ENCODE results near the gene MBOAT1. TPM values are rescaled to one million over a fixed set of nuclear protein-coding genes. Genes with fewer than 3 reads are reported as not detected.

The MBOAT1 gene, protein sequence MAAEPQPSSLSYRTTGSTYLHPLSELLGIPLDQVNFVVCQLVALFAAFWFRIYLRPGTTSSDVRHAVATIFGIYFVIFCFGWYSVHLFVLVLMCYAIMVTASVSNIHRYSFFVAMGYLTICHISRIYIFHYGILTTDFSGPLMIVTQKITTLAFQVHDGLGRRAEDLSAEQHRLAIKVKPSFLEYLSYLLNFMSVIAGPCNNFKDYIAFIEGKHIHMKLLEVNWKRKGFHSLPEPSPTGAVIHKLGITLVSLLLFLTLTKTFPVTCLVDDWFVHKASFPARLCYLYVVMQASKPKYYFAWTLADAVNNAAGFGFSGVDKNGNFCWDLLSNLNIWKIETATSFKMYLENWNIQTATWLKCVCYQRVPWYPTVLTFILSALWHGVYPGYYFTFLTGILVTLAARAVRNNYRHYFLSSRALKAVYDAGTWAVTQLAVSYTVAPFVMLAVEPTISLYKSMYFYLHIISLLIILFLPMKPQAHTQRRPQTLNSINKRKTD
- 10 to 100 TPM; 15.8 to 20.7 TPM for total RNA-seq
- polyA plus RNA-seq (ENCODE audit: insufficient read length in 6 of 6) = 10 to 100 TPM; 14.8 to 22.2 (median 19.0) TPM
- long read RNA-seq, donor 1 = 0 reads
- long read RNA-seq, donor 2, partial matches to known transcripts = 7 of 8 reads
- long read RNA-seq, donor 2, other reads (novel, unspliced or antisense) = 0 of 8 reads
- long read RNA-seq, donor 3, partial matches to known transcripts = 0 of 2 reads
- long read RNA-seq, donor 3, other reads (novel, unspliced or antisense) = 0 of 2 reads
- long read RNA-seq, donor 4 = 0 reads
- long read RNA-seq, donor 5 = 0 reads
- long read RNA-seq, donor 6, partial matches to known transcripts = 0 of 2 reads
- long read RNA-seq, donor 6, other reads (novel, unspliced or antisense) = 0 of 2 reads
- long read RNA-seq, donor 7, partial matches to known transcripts = 0 of 2 reads
- long read RNA-seq, donor 7, other reads (novel, unspliced or antisense) = 0 of 2 reads
- long read RNA-seq, donor 8 = 0 reads
- long read RNA-seq, donor 9 = 0 reads
- long read RNA-seq, donor 10, partial matches to known transcripts = 1 of 1 reads
- long read RNA-seq, donor 10, other reads (novel, unspliced or antisense) = 0 of 1 reads
- long read RNA-seq, donor 11 = 0 reads
- long read RNA-seq, donor 12 = 0 reads

DNA sequence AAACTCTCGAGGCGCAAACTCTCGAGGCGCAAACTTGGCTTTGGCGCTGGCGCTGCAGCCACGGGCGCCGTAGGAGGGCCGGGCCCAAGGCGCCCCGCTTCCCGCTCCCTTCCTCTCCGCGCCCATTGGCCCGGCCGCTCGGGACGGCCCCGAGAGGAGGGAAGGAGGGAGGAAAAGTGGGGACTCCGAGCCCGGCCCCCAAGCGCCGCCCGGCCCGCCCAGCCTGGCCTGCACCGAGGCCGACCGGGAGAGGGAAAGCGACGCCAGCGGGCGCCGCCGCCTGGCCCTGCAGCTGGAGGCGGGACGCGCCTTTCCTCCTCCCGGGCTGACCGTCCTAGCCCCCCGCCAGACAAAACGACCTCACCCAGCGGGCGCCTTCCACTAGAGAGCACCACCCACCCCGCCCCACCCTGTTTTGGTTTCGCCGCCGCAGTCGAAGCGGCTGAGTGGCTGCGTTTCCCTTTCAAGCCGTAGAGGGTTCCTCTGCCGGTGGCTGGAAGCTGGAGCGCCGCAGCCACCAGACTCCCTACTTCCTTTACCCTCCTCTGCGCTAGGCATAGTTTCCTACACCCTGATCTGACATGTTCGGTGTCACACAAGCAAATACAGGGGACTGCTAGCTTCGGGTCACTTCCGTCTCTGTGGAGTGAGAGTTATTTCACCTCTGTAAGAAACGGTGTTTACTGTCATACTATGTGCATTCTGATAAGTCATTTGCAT lies at the start of gene MBOAT1:
TSS of gene MBOAT1 (minus strand) at position 78 of the 720 bp plus-strand sequence. CDS start 235 bp downstream, outside the sequence.
- H3K36me3 ChIP-seq = no peaks in the 10 kb centered on the region
- no peaks in the 10 kb centered on the region for H3K9me3 ChIP-seq
- no peaks in the 10 kb centered on the region for H3K27me3 ChIP-seq
- intact Hi-C loops (cut with DNase I) = no loop called here
- peak within 1 kb of the TSS; percentile 70 to 84 for H3K4me3 ChIP-seq
- ATAC-seq (peak; percentile 95), DNase-seq (peak; percentile 93 to 99 (median 95))
- TF ChIP-seq, protein P1, sequence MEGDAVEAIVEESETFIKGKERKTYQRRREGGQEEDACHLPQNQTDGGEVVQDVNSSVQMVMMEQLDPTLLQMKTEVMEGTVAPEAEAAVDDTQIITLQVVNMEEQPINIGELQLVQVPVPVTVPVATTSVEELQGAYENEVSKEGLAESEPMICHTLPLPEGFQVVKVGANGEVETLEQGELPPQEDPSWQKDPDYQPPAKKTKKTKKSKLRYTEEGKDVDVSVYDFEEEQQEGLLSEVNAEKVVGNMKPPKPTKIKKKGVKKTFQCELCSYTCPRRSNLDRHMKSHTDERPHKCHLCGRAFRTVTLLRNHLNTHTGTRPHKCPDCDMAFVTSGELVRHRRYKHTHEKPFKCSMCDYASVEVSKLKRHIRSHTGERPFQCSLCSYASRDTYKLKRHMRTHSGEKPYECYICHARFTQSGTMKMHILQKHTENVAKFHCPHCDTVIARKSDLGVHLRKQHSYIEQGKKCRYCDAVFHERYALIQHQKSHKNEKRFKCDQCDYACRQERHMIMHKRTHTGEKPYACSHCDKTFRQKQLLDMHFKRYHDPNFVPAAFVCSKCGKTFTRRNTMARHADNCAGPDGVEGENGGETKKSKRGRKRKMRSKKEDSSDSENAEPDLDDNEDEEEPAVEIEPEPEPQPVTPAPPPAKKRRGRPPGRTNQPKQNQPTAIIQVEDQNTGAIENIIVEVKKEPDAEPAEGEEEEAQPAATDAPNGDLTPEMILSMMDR (IDR thresholded peaks at IDR 0.05) = peak in 1 of 2 donors; percentile 41
- H3K27ac ChIP-seq = peak within 1 kb of the TSS; percentile 89 to 95
- H3K4me1 ChIP-seq = peaks cover 19 to 58% of the 10 kb centered on the region in 2 donors

DNA sequence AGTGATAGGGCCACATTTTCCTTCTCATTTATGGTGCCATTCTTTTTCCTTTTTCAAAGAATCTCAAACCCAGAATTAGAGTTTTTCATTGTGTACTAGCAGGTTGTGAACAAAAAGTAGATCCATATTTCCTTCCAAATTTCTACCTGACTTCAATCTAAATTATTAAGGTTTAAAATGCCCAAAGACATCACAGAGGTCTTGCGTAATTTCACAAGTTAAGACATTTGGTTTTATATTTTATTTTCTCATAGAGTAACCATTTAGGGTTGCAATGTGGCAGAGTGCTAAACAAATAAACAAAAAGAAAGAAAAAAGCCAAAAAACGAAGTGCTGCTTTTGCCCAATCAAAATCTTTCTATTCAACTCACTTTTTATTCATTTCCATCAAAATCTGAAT lies 49.4 kb upstream of the MBOAT1 start:
- Histone ChIP-seq H3K4me1 (no peaks in the 10 kb centered on the region), H3K36me3 (no peaks in the 10 kb centered on the region), H3K27ac (no peak overlapping the region), H3K4me3 (no peak overlapping the region), H3K9me3 (peaks cover 0 to 5% of the 10 kb centered on the region in 2 donors), H3K27me3 (no peaks in the 10 kb centered on the region)
- no peak for ATAC-seq
- TF ChIP-seq, protein P1 (IDR thresholded peaks at IDR 0.05) = no peak
- intact Hi-C loops (cut with DNase I) = no loop called here
- DNase-seq = no peak

DNA sequence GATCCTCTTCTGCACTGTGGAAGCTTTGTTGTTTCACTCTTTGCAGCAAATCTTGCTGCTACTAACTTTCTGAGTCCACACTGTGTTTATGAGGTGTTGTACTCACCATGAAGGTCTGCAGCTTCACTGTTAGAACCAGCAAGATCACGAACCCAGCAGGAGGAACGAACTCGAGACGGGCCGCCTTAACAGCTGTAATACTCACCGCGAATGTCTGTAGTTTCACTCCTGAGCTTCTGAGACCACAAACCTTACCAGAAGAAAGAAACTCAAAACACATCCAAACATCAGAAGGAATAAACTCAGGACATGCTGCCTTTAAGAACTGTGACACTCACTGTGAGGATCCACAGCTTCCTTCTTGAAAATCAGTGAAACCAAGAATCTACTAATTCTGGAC lies 48.1 kb upstream of the MBOAT1 start:
- Histone ChIP-seq H3K4me1 (no peaks in the 10 kb centered on the region), H3K4me3 (no peak overlapping the region), H3K36me3 (no peaks in the 10 kb centered on the region), H3K27ac (no peak overlapping the region), H3K9me3 (peaks cover 0 to 5% of the 10 kb centered on the region in 2 donors), H3K27me3 (no peaks in the 10 kb centered on the region)
- no peak for ATAC-seq
- TF ChIP-seq, protein P1 (IDR thresholded peaks at IDR 0.05) = no peak
- no peak for DNase-seq
- intact Hi-C loops (cut with DNase I) = no loop called here

DNA sequence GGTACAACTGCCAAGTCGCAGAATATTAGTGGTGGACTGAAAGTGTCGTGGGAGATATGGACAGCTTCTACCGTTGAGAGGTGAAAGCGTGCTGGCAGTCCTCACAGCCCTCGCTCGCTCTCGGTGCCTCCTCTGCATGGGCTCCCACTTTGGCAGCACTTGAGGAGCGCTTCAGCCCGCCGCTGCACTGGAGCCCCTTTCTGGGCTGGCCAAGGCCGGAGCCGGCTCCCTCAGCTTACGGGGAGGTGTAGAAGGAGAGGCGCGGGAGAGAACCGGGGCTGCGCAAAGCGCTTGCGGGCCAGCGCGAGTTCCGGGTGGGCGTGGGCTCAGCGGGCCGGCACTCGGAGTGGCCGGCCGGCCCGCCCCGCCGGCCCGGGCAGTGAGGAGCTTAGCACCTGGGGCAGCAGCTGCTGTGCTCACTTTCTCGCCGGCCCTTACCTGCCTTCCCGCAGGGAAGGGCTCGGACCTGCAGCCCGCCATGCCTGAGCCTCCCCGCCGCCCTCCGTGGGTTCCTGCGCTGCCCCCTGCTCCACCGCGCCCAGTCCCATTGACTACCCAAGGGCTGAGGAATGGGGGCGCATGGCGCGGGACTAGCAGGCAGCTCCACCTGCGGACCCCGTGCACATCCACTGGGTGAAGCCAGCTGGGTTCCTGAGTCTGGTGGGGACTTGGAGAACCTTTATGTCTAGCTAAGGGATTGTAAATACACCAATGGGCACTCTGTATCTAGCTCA lies 47.2 kb upstream of the MBOAT1 start:
- Histone ChIP-seq H3K27me3 (no peaks in the 10 kb centered on the region), H3K9me3 (peaks cover 0 to 5% of the 10 kb centered on the region in 2 donors), H3K36me3 (no peaks in the 10 kb centered on the region), H3K4me3 (no peak overlapping the region), H3K27ac (no peak overlapping the region), H3K4me1 (no peaks in the 10 kb centered on the region)
- TF ChIP-seq, protein P1 (IDR thresholded peaks at IDR 0.05) = no peak
- ATAC-seq (no peak), DNase-seq (no peak)
- intact Hi-C loops (cut with DNase I) = no loop called here

All from left lung (tissue), 14 donors.